GM12878 (cell line): ENCODE results near the gene DNAH5. TPM values are rescaled to one million over a fixed set of nuclear protein-coding genes. Genes with fewer than 3 reads are reported as not detected.

Source experiments
- ATAC-seq: fragments of 200-7000 bp; cut with Tn5 transposase; 3 replicates; pipeline ENCODE4 v1.9.1; 2020; ENCODE audit warnings: mild to moderate bottlenecking, moderate library complexity
- BruUV-seq: library from RNA; stranded (reverse); fragments of 400-500 nt; replicated peaks from 2 replicates; lab custom pipeline; 2021; lab: Mats Ljungman, UMichigan
- CTCF ChIA-PET: fragments of 300-600 bp; sonication (Branson Sonifier 250); formaldehyde crosslinking; extraction: SDS; loops from one replicate; lab custom pipeline; 2021; ENCODE audit warnings: inconsistent platforms; lab: Yijun Ruan, JAX
- POLR2A ChIA-PET: fragments of 350-600 bp; formaldehyde crosslinking; extraction: SDS; loops from one replicate; lab custom pipeline; 2021; ENCODE audit warnings: inconsistent platforms; lab: Charles Lee
- RAD21 ChIA-PET: fragments of 300-600 bp; sonication (Branson Sonifier 250); formaldehyde crosslinking; loops from one replicate; lab custom pipeline; 2023; ENCODE audit warnings: antibody characterized with exemption; ENCODE audit not compliant: unreplicated experiment; lab: Charles Lee
- SMC1A ChIA-PET: fragments of 300-600 bp; sonication (Branson Sonifier 250); formaldehyde crosslinking; loops from one replicate; lab custom pipeline; 2023; ENCODE audit not compliant: unreplicated experiment, uncharacterized antibody; lab: Charles Lee
- DNase-seq: peaks from one replicate; pipeline ENCODE4 v3.0.0-alpha.2; 2011; ENCODE audit warnings: low read depth, low spot score
- FAIRE-seq: peaks from 3 replicates; lab custom pipeline; 2011; peaks lifted over from hg19 to GRCh38; lab: Jason Lieb, UNC
- H2AFZ ChIP-seq: 2 replicates; pipeline ENCODE4 v1.6.0; 2011; ENCODE audit warnings: low read depth, low read length, control low read depth; ENCODE audit not compliant: control insufficient read depth
- H3K27ac ChIP-seq: 2 replicates; pipeline ENCODE4 v1.5.1; 2011; ENCODE audit warnings: control low read depth; ENCODE audit not compliant: control insufficient read depth, insufficient read depth
- H3K27me3 ChIP-seq, 2 experiments: replicated peaks in 1 of 2; 2 replicates each; pipeline versions ENCODE4 v1.6.0 to v1.6.1; 2011; ENCODE audit warnings: low read length in 1 of 2; ENCODE audit not compliant: control insufficient read depth in 2 of 2, insufficient read depth in 2 of 2
- H3K36me3 ChIP-seq, 2 experiments: 2 replicates each; pipeline ENCODE4 v1.5.1; 2011; ENCODE audit warnings: low read length in 1 of 2; ENCODE audit not compliant: control insufficient read depth in 2 of 2, insufficient read depth in 2 of 2
- H3K4me1 ChIP-seq: 2 replicates; pipeline ENCODE4 v1.6.1; 2011; ENCODE audit warnings: mild to moderate bottlenecking, low read length, moderate library complexity, mixed read lengths; ENCODE audit not compliant: control insufficient read depth, insufficient read depth
- H3K4me2 ChIP-seq: 2 replicates; pipeline ENCODE4 v1.6.0; 2011; ENCODE audit warnings: control low read depth; ENCODE audit not compliant: control insufficient read depth, insufficient read depth
- H3K4me3 ChIP-seq: fragments of 200-600 bp; sonication (generic); 2 replicates; pipeline ENCODE4 v1.5.1; 2016
- H3K79me2 ChIP-seq: 2 replicates; pipeline ENCODE4 v1.6.0; 2011; ENCODE audit warnings: low read length; ENCODE audit not compliant: control insufficient read depth, insufficient read depth
- H3K9ac ChIP-seq: 2 replicates; pipeline ENCODE4 v1.8.0; 2011; ENCODE audit warnings: low read length, control low read depth, mixed read lengths; ENCODE audit not compliant: control insufficient read depth, insufficient read depth
- H3K9me3 ChIP-seq: replicated peaks from 3 replicates; pipeline ENCODE4 v1.5.1; 2011; ENCODE audit warnings: mild to moderate bottlenecking, low read length; ENCODE audit not compliant: control insufficient read depth, insufficient read depth
- H4K20me1 ChIP-seq: 2 replicates; pipeline ENCODE4 v1.6.0; 2011; ENCODE audit not compliant: control insufficient read depth, insufficient read depth
- IRF4 ChIP-seq: IDR thresholded peaks from 2 replicates; pipeline ENCODE4 v1.6.1; 2011; ENCODE audit warnings: low read depth, low read length
- MXI1 ChIP-seq: fragments of 150-350 bp; IDR thresholded peaks from 2 replicates; pipeline ENCODE4 v1.6.1; 2011; ENCODE audit warnings: low read depth, mild to moderate bottlenecking, inconsistent platforms, low read length, improper control_type of control experiment
- POLR2AphosphoS2 ChIP-seq: IDR thresholded peaks from 2 replicates; pipeline ENCODE4 v1.6.1; 2011; ENCODE audit warnings: low read depth, mild to moderate bottlenecking, low read length, improper control_type of control experiment, moderate library complexity
- SMC3 ChIP-seq: IDR thresholded peaks from 2 replicates; pipeline ENCODE4 v1.6.1; 2011; ENCODE audit warnings: low read length, improper control_type of control experiment, borderline replicate concordance
- TCF7 ChIP-seq: IDR thresholded peaks from 2 replicates; pipeline ENCODE4 v1.6.1; 2014; ENCODE audit warnings: antibody characterized with exemption, borderline replicate concordance
- ZNF274 ChIP-seq: IDR thresholded peaks from one replicate; pipeline ENCODE4 v1.8.0; 2011; ENCODE audit not compliant: insufficient read length, insufficient read depth
- WGBS: methylation state at CpG from one replicate; pipeline ENCODE4 v1.1.6; 2016; ENCODE audit warnings: low lambda C conversion rate; ENCODE audit not compliant: insufficient replicate concordance, insufficient coverage; ENCODE audit errors: missing lambda C conversion rate; 5-methylcytosine and 5-hydroxymethylcytosine counted together
- in situ Hi-C: fragments of 300-500 bp; cut with MboI; formaldehyde crosslinking; loops from 9 replicates; pipeline ENCODE4 v1.14.3; 2018; ENCODE audit warnings: mixed read lengths
- intact Hi-C: fragments of 100-400 bp; cut with micrococcal nuclease; formaldehyde crosslinking; loops from one replicate; pipeline ENCODE4 v1.14.2; 2022; ENCODE audit not compliant: unreplicated experiment
- polyA plus RNA-seq, 11 experiments: library from polyadenylated mRNA; depleted of rRNA in 4 of 11; unstranded in 6 of 11; stranded (reverse) in 5 of 11; fragments of >200 nt; fragmentation: Nextera tagmentation in 4 of 11; fragmentation: Illumina TruSeq in 1 of 11; extraction: Ambion mirVana in 4 of 11; extraction: Trizol in 1 of 11; gene quantifications; 1 replicate in 1 of 11; 2 replicates in 10 of 11; pipeline versions ENCODE4 v1.2.1 to v1.2.3, GENCODE V29; 2011 to 2016; ENCODE audit warnings: inconsistent platforms in 2 of 11, missing spikeins in 2 of 11, low read depth in 1 of 11
- total RNA-seq, 4 experiments: library from RNA; depleted of rRNA in 3 of 4; stranded (reverse); fragments of >200 nt in 3 of 4; fragmentation: Illumina TruSeq in 1 of 4; extraction: Trizol in 1 of 4; gene quantifications; 2 replicates each; pipeline versions ENCODE4 v1.2.1 to v1.2.3, GENCODE V29; 2013 to 2021

The DNAH5 gene
- total and polyA plus RNA-seq, 10 of the 15 experiments (the other 5 are each of a cell fraction or from before 2014, with no cell fraction given), result under 0.01 to 0.30 (median 0.07) TPM; not detected in 7

DNA sequence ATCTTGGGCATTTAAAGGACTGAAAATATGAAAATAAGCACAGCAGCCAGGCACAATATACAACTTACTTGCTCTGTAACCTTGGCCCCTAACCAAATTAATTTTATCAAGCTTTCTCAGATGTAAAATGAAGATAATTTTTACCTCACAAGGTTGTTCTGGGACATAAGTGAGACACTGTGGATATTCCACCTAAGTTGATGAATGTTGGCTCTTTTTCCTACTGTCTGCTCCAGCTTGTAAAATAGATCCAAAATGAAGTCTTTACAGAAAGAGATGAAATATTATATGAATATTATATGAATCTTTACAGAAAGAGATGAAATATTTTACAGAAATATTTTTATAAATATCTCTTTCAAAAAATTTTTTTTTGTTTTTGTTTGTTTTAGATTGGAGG lies 270.1 kb downstream of the DNAH5 start:
- H3K4me2 ChIP-seq, result no peak overlapping the region
- no peak overlapping the region for H3K9ac ChIP-seq
- no peaks in the 10 kb centered on the region for H4K20me1 ChIP-seq
- no peaks in the 10 kb centered on the region for H3K79me2 ChIP-seq
- SMC1A ChIA-PET, result no interaction called here
- RAD21 ChIA-PET, result no interaction called here
- no peaks in the 10 kb centered on the region for H3K27me3 ChIP-seq
- ATAC-seq, result no peak
- no peak overlapping the region for H3K27ac ChIP-seq
- no peaks in the 10 kb centered on the region for H3K36me3 ChIP-seq
- intact Hi-C loops (no loop called here), in situ Hi-C loops (no loop called here)
- no peak for DNase-seq
- H3K4me3 ChIP-seq, result no peak overlapping the region
- H3K4me1 ChIP-seq, result no peaks in the 10 kb centered on the region
- H2AFZ ChIP-seq, result no peak overlapping the region
- POLR2A ChIA-PET, result no interaction called here
- CTCF ChIA-PET, result no interaction called here
- H3K9me3 ChIP-seq, result no peaks in the 10 kb centered on the region
- no peak for FAIRE-seq
- no TSS peak for BruUV-seq
- no peak for TF ChIP-seq MXI1
- TF ChIP-seq ZNF274, result no peak
- no peak for TF ChIP-seq POLR2AphosphoS2

DNA sequence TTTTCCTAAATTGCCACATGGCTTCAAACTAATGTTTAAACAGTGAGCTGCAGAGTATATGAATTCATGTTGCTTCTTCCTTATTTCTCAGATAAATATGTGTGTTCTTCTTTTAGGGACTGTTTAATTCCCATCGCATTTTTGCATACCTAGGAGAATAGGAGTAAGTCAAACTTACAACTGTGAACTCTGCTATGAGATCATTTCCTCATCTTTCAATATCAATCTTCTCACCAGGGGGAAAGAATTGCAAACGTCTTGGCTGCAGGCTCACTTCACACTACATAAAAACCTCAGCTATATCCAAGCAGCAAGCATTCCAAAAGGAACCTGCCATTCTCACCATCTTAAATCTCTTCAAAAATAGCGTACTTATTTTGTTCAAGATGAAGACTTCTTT lies 271.0 kb downstream of the DNAH5 start:
- H3K36me3 ChIP-seq, result no peaks in the 10 kb centered on the region
- in situ Hi-C loops, result no loop called here
- no peak overlapping the region for H3K27ac ChIP-seq
- H3K4me3 ChIP-seq, result no peak overlapping the region
- ChIA-PET RAD21 (no interaction called here), POLR2A (no interaction called here), CTCF (no interaction called here)
- no peaks in the 10 kb centered on the region for H3K9me3 ChIP-seq
- intact Hi-C loops, result no loop called here
- H2AFZ ChIP-seq, result no peak overlapping the region
- FAIRE-seq, result no peak
- no peaks in the 10 kb centered on the region for H3K79me2 ChIP-seq
- TF ChIP-seq IRF4 (no peak), SMC3 (no peak), TCF7 (no peak)
- TF ChIP-seq, all 136 proteins: peak for 0
- SMC1A ChIA-PET, result no interaction called here
- Histone ChIP-seq H3K4me2 (no peak overlapping the region), H4K20me1 (no peaks in the 10 kb centered on the region), H3K27me3 (no peaks in the 10 kb centered on the region), H3K4me1 (no peaks in the 10 kb centered on the region), H3K9ac (no peak overlapping the region)
- ATAC-seq, result no peak
- WGBS, result 40% methylated on average over 3 of the region's 3 CpGs
- BruUV-seq, result no TSS peak
- DNase-seq, result no peak
